Measurements from ENCODE around the gene SMAD6.
"Not testable (repeated sequence)": the region's sequence is repeated elsewhere in the genome, so short reads cannot be mapped to it uniquely, and the experiment has no call there.

Gene SMAD6

GRCh38 chr15:66743204-66743603 is 41.2 kb downstream of the SMAD6 start:
- DNase-seq (ENCODE audit: low read depth) = no peak

GRCh38 chr15:66743703-66744536 is 41.9 kb downstream of the SMAD6 start:
- no peak for DNase-seq (ENCODE audit: low read depth)

GRCh38 chr15:66744610-66745279 is 42.7 kb downstream of the SMAD6 start:
- no peak for DNase-seq (ENCODE audit: low read depth)

- DNase-seq (ENCODE audit: low read depth) = no peak
Observed at GRCh38 chr15:66745530-66746230, 43.6 kb downstream of the SMAD6 start.

GRCh38 chr15:66746231-66746605 is 44.2 kb downstream of the SMAD6 start:
- no peak for DNase-seq (ENCODE audit: low read depth)

GRCh38 chr15:66747223-66747622 is 45.2 kb downstream of the SMAD6 start:
- DNase-seq (ENCODE audit: low read depth) = no peak

GRCh38 chr15:66747886-66748707 is 46.1 kb downstream of the SMAD6 start:
- no peak for DNase-seq (ENCODE audit: low read depth)

GRCh38 chr15:66748708-66749035 is 46.6 kb downstream of the SMAD6 start:
- DNase-seq (ENCODE audit: low read depth) = no peak

GRCh38 chr15:66749841-66750575 is 48.0 kb downstream of the SMAD6 start:
- DNase-seq (ENCODE audit: low read depth) = no peak

GRCh38 chr15:66750609-66751008 is 48.6 kb downstream of the SMAD6 start:
- DNase-seq (ENCODE audit: low read depth) = no peak

- no peak for DNase-seq (ENCODE audit: low read depth)
Observed at GRCh38 chr15:66751579-66751978, 49.5 kb downstream of the SMAD6 start.

GRCh38 chr15:66752078-66752477 is 50.0 kb downstream of the SMAD6 start:
- no peak for DNase-seq (ENCODE audit: low read depth)

GRCh38 chr15:66753687-66754377 is 51.8 kb downstream of the SMAD6 start:
- DNase-seq (ENCODE audit: low read depth) = no peak

- no peak for DNase-seq (ENCODE audit: low read depth)
Observed at GRCh38 chr15:66754789-66755188, 52.8 kb downstream of the SMAD6 start.

GRCh38 chr15:66755298-66756068 is 53.4 kb downstream of the SMAD6 start:
- DNase-seq (ENCODE audit: low read depth) = no peak

GRCh38 chr15:66756295-66756694 is 54.3 kb downstream of the SMAD6 start:
- no peak for DNase-seq (ENCODE audit: low read depth)

GRCh38 chr15:66757030-66757429 is 55.0 kb downstream of the SMAD6 start:
- DNase-seq (ENCODE audit: low read depth) = no peak

- DNase-seq (ENCODE audit: low read depth) = no peak
Observed at GRCh38 chr15:66757521-66757920, 55.5 kb downstream of the SMAD6 start.

GRCh38 chr15:66758217-66758616 is 56.2 kb downstream of the SMAD6 start:
- DNase-seq (ENCODE audit: low read depth) = not testable (repeated sequence)

GRCh38 chr15:66758844-66759243 is 56.8 kb downstream of the SMAD6 start:
- no peak for DNase-seq (ENCODE audit: low read depth)
